ENCODE data around the gene RNASET2. TPM values are rescaled to one million over a fixed set of nuclear protein-coding genes. Genes with fewer than 3 reads are reported as not detected.

The RNASET2 gene
- total and polyA plus RNA-seq, 2 of the 13 experiments (the other 11 are each of a cell fraction or from before 2014, with no cell fraction given) = 44.6 to 597 TPM

- WGBS (ENCODE audit: low lambda C conversion rate) = 96% methylated on average over 3 of the region's 3 CpGs
- no peak for ATAC-seq
- no peak overlapping the region for H2AFZ ChIP-seq (ENCODE audit: low read length)
- H4K20me1 ChIP-seq (ENCODE audit: insufficient read depth, low read length) = no peaks in the 10 kb centered on the region
- intact Hi-C loops (cut with micrococcal nuclease; ENCODE audit: unreplicated experiment) = loop anchor here (2.0 kb wide), 1 partner anchor 31 kb away; the partner anchor contains the start of gene RNASET2
- CTCF ChIA-PET (ENCODE audit: low intra/inter-chr PET ratio, low total read pairs) = interaction anchor here (2.6 kb wide), 1 partner anchor 201 kb away, joined by 33 read pairs; no protein-coding TSS in a partner anchor
- no peak for DNase-seq (ENCODE audit: low spot score)
- no peak overlapping the region for H3K9ac ChIP-seq (ENCODE audit: insufficient read depth, low read depth, low read length)
- in situ Hi-C loops (cut with HindIII; ENCODE audit: extremely low pct_ligation_motif_present, low pct_unique_long_range_greater_than_20kb) = loop anchor here (5.0 kb wide), 1 partner anchor 211 kb away; no protein-coding TSS in a partner anchor
- no peaks in the 10 kb centered on the region for H3K27me3 ChIP-seq (ENCODE audit: control insufficient read depth in 1 of 2, insufficient read depth in 2 of 2, low read length in 2 of 2)
- no peaks in the 10 kb centered on the region for H3K9me3 ChIP-seq (ENCODE audit: low read length)
- no peak for TF ChIP-seq ATF7 (IDR thresholded peaks at IDR 0.05)
- no peak for TF ChIP-seq ATF7 (CRISPR knock-in tag; IDR thresholded peaks at IDR 0.05)
- TF ChIP-seq ZNF552 (CRISPR knock-in tag; IDR thresholded peaks at IDR 0.05; ENCODE audit: borderline replicate concordance) = no peak
- TF ChIP-seq MYNN (CRISPR knock-in tag; IDR thresholded peaks at IDR 0.05; ENCODE audit: low read depth) = no peak
- no peak for TF ChIP-seq KDM3A (CRISPR knock-in tag; IDR thresholded peaks at IDR 0.05; ENCODE audit: low read depth)
- TF ChIP-seq SCMH1 (CRISPR knock-in tag; IDR thresholded peaks at IDR 0.05; ENCODE audit: borderline replicate concordance) = no peak
- no peak for TF ChIP-seq ZNF644 (CRISPR knock-in tag; IDR thresholded peaks at IDR 0.05; ENCODE audit: low read depth)
- no peak for TF ChIP-seq ELF4 (CRISPR knock-in tag; IDR thresholded peaks at IDR 0.05; ENCODE audit: borderline replicate concordance)
- TF ChIP-seq ZNF317 (CRISPR knock-in tag; IDR thresholded peaks at IDR 0.05) = no peak
- TF ChIP-seq TP53 (CRISPR knock-in tag; conservative IDR thresholded peaks at IDR 0.05) = no peak
- no peak for TF ChIP-seq ZBTB38 (CRISPR knock-in tag; IDR thresholded peaks at IDR 0.05)
- TF ChIP-seq HCFC1 (IDR thresholded peaks at IDR 0.05; ENCODE audit: low read depth, low read length) = no peak
- TF ChIP-seq ZNF703 (CRISPR knock-in tag; IDR thresholded peaks at IDR 0.05; ENCODE audit: borderline replicate concordance) = no peak
- TF ChIP-seq ZNF10 (CRISPR knock-in tag; IDR thresholded peaks at IDR 0.05; ENCODE audit: borderline replicate concordance, low read depth) = no peak
- TF ChIP-seq HOXA9 (CRISPR knock-in tag; IDR thresholded peaks at IDR 0.05; ENCODE audit: borderline replicate concordance) = no peak
- TF ChIP-seq ATM (IDR thresholded peaks at IDR 0.05; ENCODE audit: borderline replicate concordance) = no peak
- TF ChIP-seq NR2C2 (CRISPR knock-in tag; IDR thresholded peaks at IDR 0.05; ENCODE audit: borderline replicate concordance) = no peak
- TF ChIP-seq ZBTB26 (CRISPR knock-in tag; IDR thresholded peaks at IDR 0.05; ENCODE audit: borderline replicate concordance) = no peak
- POLR2A ChIA-PET = interaction anchor here (1.3 to 2.6 kb wide), 2 partner anchors 11 to 30 kb away, joined by 3 to 12 read pairs; partner anchors contain the start of gene CEP43
- H3K27ac ChIP-seq (ENCODE audit: extremely low read length, insufficient read depth, low read length) = no peak overlapping the region
- peaks cover 2 to 13% of the 10 kb centered on the region in 2 experiments; a peak in 3 of 5 replicates for H3K36me3 ChIP-seq (replicated peaks in 1 of 2; ENCODE audit: control insufficient read depth in 1 of 2, insufficient read depth in 2 of 2, low read length in 2 of 2)
- H3K4me3 ChIP-seq (replicated peaks in 1 of 3; ENCODE audit: insufficient read depth in 1 of 3, low read depth in 2 of 3, low read length in 3 of 3) = no peak overlapping the region
- peaks cover 32% of the 10 kb centered on the region for H3K4me1 ChIP-seq (ENCODE audit: insufficient read depth, low read length)
- FAIRE-seq = no peak
- H3K4me2 ChIP-seq (ENCODE audit: low read depth, low read length) = no peak overlapping the region
- BruUV-seq (replicated peaks) = no TSS peak
- H3K79me2 ChIP-seq (ENCODE audit: insufficient read depth, low read length) = peaks cover 11% of the 10 kb centered on the region
Measured at GRCh38 chr6:166987930-166988329, 31.6 kb upstream of the RNASET2 start.

Measured in HepG2 (cell line).